NCI-H82 treated with DMSO at 0.1 percent for 48 hours (cell line): ENCODE measurements around the gene TC2N.
"Not testable (repeated sequence)": the region's sequence is repeated elsewhere in the genome, so short reads cannot be mapped to it uniquely, and the experiment has no call there.

Experiments
- DNase-seq: peaks from one replicate; lab custom pipeline; 2025; ENCODE audit not compliant: unreplicated experiment; lab: John Stamatoyannopoulos, UW

TC2N gene

GRCh38 chr14:91835197-91835919, 32.0 kb downstream of the TC2N start:
- no peak for DNase-seq

GRCh38 chr14:91834571-91834970, 32.8 kb downstream of the TC2N start:
- no peak for DNase-seq

- no peak for DNase-seq
Observed at GRCh38 chr14:91831337-91831736, 36.0 kb downstream of the TC2N start.

- no peak for DNase-seq
Observed at GRCh38 chr14:91830777-91831176, 36.6 kb downstream of the TC2N start.

- no peak for DNase-seq
Observed at GRCh38 chr14:91829511-91829910, 37.8 kb downstream of the TC2N start.

- DNase-seq, result no peak
Observed at GRCh38 chr14:91827746-91828145, 39.6 kb downstream of the TC2N start.

- DNase-seq, result no peak
Observed at GRCh38 chr14:91817566-91818325, 49.6 kb downstream of the TC2N start.

GRCh38 chr14:91814317-91814716, 53.0 kb downstream of the TC2N start:
- no peak for DNase-seq

- no peak for DNase-seq
Observed at GRCh38 chr14:91810699-91811098, 56.6 kb downstream of the TC2N start.

- no peak for DNase-seq
Observed at GRCh38 chr14:91806716-91807115, 60.6 kb downstream of the TC2N start.

- not testable (repeated sequence) for DNase-seq
Observed at GRCh38 chr14:91806094-91806493, 61.2 kb downstream of the TC2N start.

- no peak for DNase-seq
Observed at GRCh38 chr14:91805659-91806058, 61.7 kb downstream of the TC2N start.

GRCh38 chr14:91801358-91801757, 66.0 kb downstream of the TC2N start:
- no peak for DNase-seq

GRCh38 chr14:91796617-91797347, 70.6 kb downstream of the TC2N start:
- DNase-seq, result no peak

GRCh38 chr14:91793704-91794103, 73.6 kb downstream of the TC2N start:
- no peak for DNase-seq

- no peak for DNase-seq
Observed at GRCh38 chr14:91786188-91786587, 81.1 kb downstream of the TC2N start.

- DNase-seq, result no peak
Observed at GRCh38 chr14:91780452-91780851, 86.9 kb downstream of the TC2N start.

GRCh38 chr14:91778217-91778616, 89.1 kb downstream of the TC2N start:
- DNase-seq, result no peak

- no peak for DNase-seq
Observed at GRCh38 chr14:91774140-91775096, 92.9 kb downstream of the TC2N start.

- no peak for DNase-seq
Observed at GRCh38 chr14:91770185-91770584, 97.2 kb downstream of the TC2N start.
